ENCODE results near the gene ZNF654.
"Not testable (repeated sequence)": the region's sequence is repeated elsewhere in the genome, so short reads cannot be mapped to it uniquely, and the experiment has no call there.

Gene ZNF654

DNA sequence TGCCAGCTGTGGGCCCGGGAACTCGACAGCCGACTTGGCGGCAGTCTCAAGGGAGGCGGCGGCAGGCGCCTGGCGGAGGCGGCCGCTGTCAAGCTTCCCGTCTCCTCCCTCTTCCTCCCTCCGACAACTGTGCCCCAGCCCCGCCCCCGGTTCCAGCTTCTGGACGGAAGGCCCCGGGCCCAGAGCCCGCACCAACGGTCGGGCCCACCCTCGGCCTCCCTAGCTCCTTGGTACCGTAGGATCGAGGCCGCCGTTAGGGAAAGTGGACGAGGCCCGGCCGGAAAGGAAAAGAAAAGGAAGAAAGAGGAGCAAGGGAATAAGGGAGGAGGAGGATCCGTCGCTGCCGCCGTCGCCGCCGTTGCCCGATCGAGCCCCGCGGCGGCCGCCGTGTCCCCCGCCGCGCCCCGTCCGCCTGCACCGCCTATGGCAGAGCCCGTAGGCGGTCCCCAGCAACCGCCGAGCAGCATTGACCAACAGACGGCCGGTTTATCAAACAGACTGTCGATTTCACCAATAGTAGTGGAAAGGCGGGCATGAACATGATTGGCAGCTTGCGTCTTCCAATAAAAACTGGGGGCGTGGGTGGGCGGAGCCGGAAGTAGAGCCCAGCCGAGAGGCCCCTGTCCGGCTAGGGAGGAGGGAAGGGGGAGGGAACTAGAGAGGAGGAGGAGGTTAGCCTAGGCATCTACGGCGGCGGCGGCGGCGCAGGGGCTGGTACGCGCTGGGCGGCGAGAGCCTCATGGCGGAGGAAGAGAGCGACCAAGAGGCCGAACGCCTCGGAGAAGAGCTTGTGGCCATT lies at the start of gene ZNF654, which contains the start of gene CGGBP1:
ZNF654 (plus strand) TSS at position 675 of the 799 bp plus-strand sequence; CDS start at position 740, 65 bp downstream.
CGGBP1 (minus strand) TSS at position 425 of the 799 bp plus-strand sequence. CDS start 3,029 bp downstream, outside the sequence.
- Histone ChIP-seq H3K27me3 (ENCODE audit: control insufficient read depth, insufficient read depth, low read length) (no peaks in the 10 kb centered on the region), H3K4me1 (ENCODE audit: control insufficient read depth, insufficient read depth, low read length) (peaks cover 13% of the 10 kb centered on the region), H3K9ac (ENCODE audit: low read length) (peak within 1 kb of the TSS; percentile 91), H3K27ac (ENCODE audit: low read depth, low read length) (peak within 1 kb of the TSS; percentile 96), H3K4me3 (ENCODE audit: low read length) (peak within 1 kb of the TSS; percentile 84), H3K36me3 (ENCODE audit: control insufficient read depth, insufficient read depth, low read length) (peaks cover 6% of the 10 kb centered on the region)

DNA sequence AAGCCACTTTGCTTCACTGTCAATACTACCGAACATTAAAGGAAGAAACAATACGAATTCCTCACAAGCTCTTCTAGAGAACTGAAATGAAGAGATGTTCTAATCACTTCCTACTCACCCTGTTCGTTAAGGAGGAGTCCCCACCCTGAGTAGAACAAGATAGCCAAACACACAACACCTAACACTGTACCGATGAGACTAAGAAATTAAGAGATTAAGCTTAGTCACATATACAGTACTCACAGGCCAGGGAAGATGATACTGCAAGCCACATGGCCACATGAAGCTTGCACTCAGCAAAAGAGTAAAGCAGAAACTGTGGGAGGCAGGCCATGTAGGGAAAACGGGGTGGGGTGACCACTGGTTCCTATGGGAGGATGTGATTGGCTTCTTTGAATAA lies 48.2 kb upstream of the ZNF654 start:
- Histone ChIP-seq H3K4me1 (ENCODE audit: control insufficient read depth, insufficient read depth, low read length) (no peaks in the 10 kb centered on the region), H3K36me3 (ENCODE audit: control insufficient read depth, insufficient read depth, low read length) (no peaks in the 10 kb centered on the region), H3K9ac (ENCODE audit: low read length) (no peak overlapping the region), H3K27me3 (ENCODE audit: control insufficient read depth, insufficient read depth, low read length) (no peaks in the 10 kb centered on the region), H3K27ac (ENCODE audit: low read depth, low read length) (no peak overlapping the region), H3K4me3 (ENCODE audit: low read length) (no peak overlapping the region)

DNA sequence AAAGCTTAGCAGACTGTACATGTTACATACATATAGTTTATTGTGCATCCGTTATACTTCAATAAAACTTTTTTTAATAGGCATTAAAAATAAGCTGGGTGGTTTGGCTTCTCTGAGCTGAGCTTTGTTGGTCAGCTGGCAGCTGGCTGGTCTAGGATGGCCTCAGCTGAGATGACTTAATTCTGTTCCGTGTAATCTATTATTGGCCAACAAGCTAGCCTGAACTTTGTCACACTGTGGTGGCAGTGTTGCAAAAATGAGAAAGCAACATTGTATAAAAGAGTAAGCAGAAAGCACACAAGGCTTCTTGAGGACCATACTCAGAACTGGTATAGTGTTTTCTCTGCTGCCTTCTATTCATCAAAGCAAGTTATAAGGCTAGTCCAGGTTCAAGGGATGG lies 45.5 kb upstream of the ZNF654 start:
- H3K4me1 ChIP-seq (ENCODE audit: control insufficient read depth, insufficient read depth, low read length): no peaks in the 10 kb centered on the region
- H3K36me3 ChIP-seq (ENCODE audit: control insufficient read depth, insufficient read depth, low read length): no peaks in the 10 kb centered on the region
- H3K27ac ChIP-seq (ENCODE audit: low read depth, low read length): no peak overlapping the region
- no peak overlapping the region for H3K4me3 ChIP-seq (ENCODE audit: low read length)
- no peak overlapping the region for H3K9ac ChIP-seq (ENCODE audit: low read length)
- H3K27me3 ChIP-seq (ENCODE audit: control insufficient read depth, insufficient read depth, low read length): no peaks in the 10 kb centered on the region

DNA sequence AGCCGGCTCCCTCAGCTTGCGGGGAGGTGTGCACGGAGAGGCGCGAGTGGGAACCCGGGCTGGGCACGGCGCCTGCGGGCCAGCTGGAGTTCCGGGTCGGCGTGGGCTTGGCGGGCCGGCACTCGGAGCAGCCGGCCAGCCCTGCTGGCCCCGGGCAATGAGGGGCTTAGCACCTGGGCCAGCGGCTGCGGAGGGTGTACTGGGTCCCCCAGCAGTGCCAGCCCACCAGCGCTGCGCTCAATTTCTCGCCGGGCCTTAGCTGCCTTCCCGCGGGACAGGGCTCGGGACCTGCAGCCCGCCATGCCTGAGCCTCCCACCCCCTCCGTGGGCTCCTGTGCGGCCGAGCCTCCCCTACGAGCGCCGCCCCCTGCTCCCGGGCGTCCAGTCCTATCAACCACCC lies 43.4 kb upstream of the ZNF654 start:
- H3K9ac ChIP-seq (ENCODE audit: low read length); H3K27me3 ChIP-seq (ENCODE audit: control insufficient read depth, insufficient read depth, low read length); H3K36me3 ChIP-seq (ENCODE audit: control insufficient read depth, insufficient read depth, low read length); H3K27ac ChIP-seq (ENCODE audit: low read depth, low read length); H3K4me1 ChIP-seq (ENCODE audit: control insufficient read depth, insufficient read depth, low read length); H3K4me3 ChIP-seq (ENCODE audit: low read length): not testable (repeated sequence)

DNA sequence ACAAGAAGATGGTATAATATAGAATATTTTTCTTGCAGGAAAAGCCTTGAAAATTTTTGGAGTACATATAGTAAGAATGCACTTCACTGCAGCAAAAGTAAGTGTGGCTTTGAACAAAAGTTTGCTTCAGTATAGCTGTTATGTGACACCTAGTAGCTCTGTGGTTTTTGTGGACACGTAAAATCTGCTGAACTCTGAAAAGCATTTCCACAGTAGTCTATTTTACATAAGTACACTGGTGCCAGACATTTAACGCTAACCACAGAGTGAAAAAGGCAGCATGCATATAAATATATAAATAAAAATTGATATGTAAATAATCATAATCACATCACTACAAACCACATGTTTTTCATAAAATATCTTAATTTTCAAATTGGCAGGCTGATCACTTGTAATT lies 40.0 kb upstream of the ZNF654 start:
- Histone ChIP-seq H3K4me1 (ENCODE audit: control insufficient read depth, insufficient read depth, low read length) (no peaks in the 10 kb centered on the region), H3K36me3 (ENCODE audit: control insufficient read depth, insufficient read depth, low read length) (no peaks in the 10 kb centered on the region), H3K9ac (ENCODE audit: low read length) (no peak overlapping the region), H3K4me3 (ENCODE audit: low read length) (no peak overlapping the region), H3K27ac (ENCODE audit: low read depth, low read length) (no peak overlapping the region), H3K27me3 (ENCODE audit: control insufficient read depth, insufficient read depth, low read length) (no peaks in the 10 kb centered on the region)

DNA sequence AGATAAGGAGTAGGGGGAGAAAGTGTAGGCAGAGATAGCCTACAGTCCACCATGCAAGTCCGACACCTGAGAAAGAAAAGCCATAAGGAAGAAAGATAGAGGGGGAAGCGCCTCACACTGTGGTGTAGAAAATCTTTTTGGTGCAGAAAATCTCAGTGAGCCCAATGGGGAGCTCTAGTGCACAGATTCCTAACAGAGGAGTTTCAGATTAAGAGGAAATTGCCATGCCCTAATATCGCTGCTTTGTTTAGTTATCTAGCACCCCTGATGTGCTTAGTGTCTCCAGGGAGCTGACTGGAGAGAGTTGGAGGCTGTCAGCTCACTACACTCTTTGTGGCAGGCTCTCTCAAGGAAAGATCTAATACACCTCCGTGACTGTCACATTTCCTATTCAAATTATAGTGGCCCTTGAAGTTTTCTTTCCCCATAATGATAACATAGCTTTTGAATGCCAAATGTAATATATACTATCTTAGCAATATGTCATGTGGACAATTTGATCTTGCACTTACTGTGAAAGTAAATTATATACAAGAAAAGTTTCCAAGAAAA lies 34.0 kb upstream of the ZNF654 start:
- no peak overlapping the region for H3K9ac ChIP-seq (ENCODE audit: low read length)
- H3K27me3 ChIP-seq (ENCODE audit: control insufficient read depth, insufficient read depth, low read length): no peaks in the 10 kb centered on the region
- no peak overlapping the region for H3K27ac ChIP-seq (ENCODE audit: low read depth, low read length)
- H3K4me3 ChIP-seq (ENCODE audit: low read length): no peak overlapping the region
- no peaks in the 10 kb centered on the region for H3K4me1 ChIP-seq (ENCODE audit: control insufficient read depth, insufficient read depth, low read length)
- H3K36me3 ChIP-seq (ENCODE audit: control insufficient read depth, insufficient read depth, low read length): no peaks in the 10 kb centered on the region

DNA sequence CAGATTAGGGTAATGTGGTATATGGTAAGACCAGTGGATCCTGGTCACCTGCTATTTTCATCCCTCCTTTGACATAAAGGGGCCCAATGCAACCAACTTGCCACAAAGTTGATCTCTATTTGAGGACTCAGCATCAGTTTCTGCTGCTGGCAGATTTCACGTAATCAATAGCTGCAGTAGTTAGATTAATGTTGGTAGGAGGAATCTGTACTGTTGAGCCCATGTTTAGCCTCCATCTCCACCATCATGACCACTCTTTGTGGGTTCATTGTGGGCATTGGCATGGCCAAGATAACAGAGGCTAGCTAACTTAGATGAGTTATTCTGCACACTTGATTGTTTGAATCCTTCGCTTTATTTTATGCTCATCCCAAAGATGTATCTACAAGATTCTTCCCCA lies 30.2 kb upstream of the ZNF654 start:
- Histone ChIP-seq H3K36me3 (ENCODE audit: control insufficient read depth, insufficient read depth, low read length) (no peaks in the 10 kb centered on the region), H3K4me1 (ENCODE audit: control insufficient read depth, insufficient read depth, low read length) (peaks cover 3% of the 10 kb centered on the region), H3K9ac (ENCODE audit: low read length) (no peak overlapping the region), H3K4me3 (ENCODE audit: low read length) (no peak overlapping the region), H3K27me3 (ENCODE audit: control insufficient read depth, insufficient read depth, low read length) (no peaks in the 10 kb centered on the region), H3K27ac (ENCODE audit: low read depth, low read length) (no peak overlapping the region)

DNA sequence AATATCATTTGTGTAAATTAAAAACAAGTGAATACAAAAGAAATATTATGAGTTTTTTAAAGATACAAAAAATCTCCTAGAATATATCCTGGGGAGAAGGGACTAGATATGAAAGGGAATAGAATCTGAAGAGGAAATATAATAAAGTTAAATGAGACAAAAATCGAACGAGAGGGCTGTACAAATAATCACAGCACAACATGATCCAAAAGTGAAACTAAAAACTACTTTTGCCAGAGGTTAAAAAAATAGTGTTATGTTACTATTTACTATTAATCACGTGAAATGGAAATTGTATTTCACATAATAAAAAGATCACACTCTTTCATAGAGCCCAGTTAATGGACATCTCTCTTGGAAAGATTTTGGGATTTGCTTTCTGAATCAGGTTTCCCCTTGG lies 28.8 kb upstream of the ZNF654 start:
- H3K27ac ChIP-seq (ENCODE audit: low read depth, low read length): no peak overlapping the region
- no peaks in the 10 kb centered on the region for H3K36me3 ChIP-seq (ENCODE audit: control insufficient read depth, insufficient read depth, low read length)
- H3K4me3 ChIP-seq (ENCODE audit: low read length): no peak overlapping the region
- no peak overlapping the region for H3K9ac ChIP-seq (ENCODE audit: low read length)
- no peaks in the 10 kb centered on the region for H3K27me3 ChIP-seq (ENCODE audit: control insufficient read depth, insufficient read depth, low read length)
- H3K4me1 ChIP-seq (ENCODE audit: control insufficient read depth, insufficient read depth, low read length): peaks cover 3% of the 10 kb centered on the region

DNA sequence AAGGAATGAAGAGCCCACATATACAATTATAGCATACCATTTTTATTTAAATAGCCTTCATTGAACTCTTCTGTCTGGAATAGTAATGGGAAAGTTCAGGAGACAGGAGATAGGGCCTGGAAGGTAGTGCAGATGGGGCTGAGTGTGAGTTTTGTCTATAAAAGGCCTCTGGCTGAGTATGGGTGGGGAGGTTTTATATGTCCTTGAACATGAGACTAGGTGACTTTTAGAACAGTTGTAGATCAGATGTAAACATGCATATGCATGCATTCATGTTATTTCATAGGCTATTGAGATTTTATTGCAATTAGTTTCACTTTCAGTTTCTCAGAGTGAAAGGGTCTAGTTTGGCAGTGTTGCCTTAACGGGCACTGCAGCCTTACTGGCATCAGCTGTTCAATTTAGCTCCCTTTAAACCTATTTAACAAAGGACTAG lies 27.4 kb upstream of the ZNF654 start:
- Histone ChIP-seq H3K36me3 (ENCODE audit: control insufficient read depth, insufficient read depth, low read length) (no peaks in the 10 kb centered on the region), H3K9ac (ENCODE audit: low read length) (peak overlapping the region; percentile 12), H3K4me3 (ENCODE audit: low read length) (peak overlapping the region; percentile 66), H3K27ac (ENCODE audit: low read depth, low read length) (peak overlapping the region; percentile 65), H3K4me1 (ENCODE audit: control insufficient read depth, insufficient read depth, low read length) (peaks cover 3% of the 10 kb centered on the region), H3K27me3 (ENCODE audit: control insufficient read depth, insufficient read depth, low read length) (no peaks in the 10 kb centered on the region)

DNA sequence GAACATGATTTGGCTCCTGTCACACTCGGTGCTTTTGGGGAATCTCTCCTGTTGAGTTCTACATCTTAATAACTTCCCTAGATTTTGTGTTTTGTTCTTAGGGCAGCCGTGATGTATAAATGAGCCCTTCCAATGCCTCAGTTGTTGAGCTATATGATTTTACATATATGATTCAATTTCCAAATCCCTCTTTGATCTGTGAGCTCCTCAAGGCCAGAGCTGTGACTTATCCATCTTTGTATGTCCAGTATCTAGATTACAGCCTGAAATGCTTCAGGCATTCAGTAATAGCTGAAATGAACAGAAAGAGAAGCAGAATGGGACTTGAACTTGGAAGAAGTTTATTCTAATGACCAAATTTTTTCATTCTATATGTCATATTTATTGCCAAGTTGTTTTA lies 26.8 kb upstream of the ZNF654 start:
- Histone ChIP-seq H3K36me3 (ENCODE audit: control insufficient read depth, insufficient read depth, low read length) (no peaks in the 10 kb centered on the region), H3K4me1 (ENCODE audit: control insufficient read depth, insufficient read depth, low read length) (peaks cover 3% of the 10 kb centered on the region), H3K27ac (ENCODE audit: low read depth, low read length) (peak overlapping the region; percentile 65), H3K9ac (ENCODE audit: low read length) (no peak overlapping the region), H3K27me3 (ENCODE audit: control insufficient read depth, insufficient read depth, low read length) (no peaks in the 10 kb centered on the region), H3K4me3 (ENCODE audit: low read length) (peak overlapping the region; percentile 66)

DNA sequence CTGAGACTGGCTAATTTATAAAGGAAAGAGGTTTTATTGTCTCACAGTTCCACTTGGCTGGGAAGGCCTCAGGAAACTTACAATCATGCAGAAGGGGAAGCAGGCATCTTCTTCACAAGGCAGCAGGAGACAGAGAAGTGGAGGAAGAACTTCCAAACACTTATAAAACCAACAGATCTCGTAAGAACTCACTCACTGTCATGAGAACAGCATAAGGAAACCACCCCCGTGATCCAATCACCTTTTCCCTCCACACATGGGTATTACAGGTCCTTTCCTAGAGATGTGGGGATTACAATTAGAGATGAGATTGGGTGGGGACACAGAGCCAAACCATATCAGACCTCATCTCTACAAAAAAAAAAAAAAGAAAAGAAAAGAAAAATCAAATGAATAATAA lies 26.0 kb upstream of the ZNF654 start:
- Histone ChIP-seq H3K27me3 (ENCODE audit: control insufficient read depth, insufficient read depth, low read length) (no peaks in the 10 kb centered on the region), H3K4me3 (ENCODE audit: low read length) (no peak overlapping the region), H3K4me1 (ENCODE audit: control insufficient read depth, insufficient read depth, low read length) (peaks cover 3% of the 10 kb centered on the region), H3K36me3 (ENCODE audit: control insufficient read depth, insufficient read depth, low read length) (no peaks in the 10 kb centered on the region), H3K27ac (ENCODE audit: low read depth, low read length) (no peak overlapping the region), H3K9ac (ENCODE audit: low read length) (no peak overlapping the region)

DNA sequence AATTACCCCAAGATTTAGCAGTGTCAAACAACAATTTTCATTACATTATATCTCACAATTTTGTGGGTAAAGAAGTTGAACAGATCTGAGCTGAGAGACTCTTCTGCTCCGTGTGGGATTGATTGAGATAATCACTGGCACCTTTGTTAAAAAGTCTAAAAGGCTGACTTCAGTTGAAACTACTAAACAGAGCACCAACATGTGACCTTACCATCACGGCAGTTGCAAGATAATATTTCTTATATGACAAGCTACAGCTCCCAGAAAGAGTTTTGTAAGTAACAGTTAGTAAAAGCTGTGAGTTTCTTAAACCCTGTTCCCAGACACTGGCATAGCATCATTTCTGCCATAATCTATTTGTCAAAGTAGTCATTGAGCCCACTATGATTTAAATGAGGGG lies 25.2 kb upstream of the ZNF654 start:
- Histone ChIP-seq H3K9ac (ENCODE audit: low read length) (no peak overlapping the region), H3K4me3 (ENCODE audit: low read length) (no peak overlapping the region), H3K4me1 (ENCODE audit: control insufficient read depth, insufficient read depth, low read length) (peaks cover 3% of the 10 kb centered on the region), H3K27me3 (ENCODE audit: control insufficient read depth, insufficient read depth, low read length) (no peaks in the 10 kb centered on the region), H3K36me3 (ENCODE audit: control insufficient read depth, insufficient read depth, low read length) (no peaks in the 10 kb centered on the region), H3K27ac (ENCODE audit: low read depth, low read length) (no peak overlapping the region)

Data from rectal smooth muscle tissue (tissue), 1 donor.